GM23338 (cell line): Measurements from ENCODE around the gene OR1E2. TPM values are rescaled to one million over a fixed set of nuclear protein-coding genes. Genes with fewer than 3 reads are reported as not detected.

ENCODE experiments used
- ATAC-seq: fragments of 200-7000 bp; cut with Tn5 transposase; 3 replicates; pipeline ENCODE4 v1.9.1; 2020
- DNase-seq: peaks from one replicate; pipeline ENCODE4 v3.0.0-alpha.2; 2015; ENCODE audit warnings: low spot score
- H2AFZ ChIP-seq: fragments of 200-600 bp; sonication (generic); 2 replicates; pipeline ENCODE4 v1.8.0; 2016; ENCODE audit warnings: antibody characterized with exemption, mild to moderate bottlenecking, moderate library complexity
- H3F3A ChIP-seq: fragments of 200-600 bp; sonication (generic); replicated peaks from 2 replicates; pipeline ENCODE4 v1.8.0; 2017; ENCODE audit warnings: antibody characterized with exemption, mixed run types, low read depth
- H3K27ac ChIP-seq: fragments of 200-600 bp; sonication (generic); 2 replicates; pipeline ENCODE4 v1.6.1; 2016; ENCODE audit warnings: low read depth
- H3K27me3 ChIP-seq: fragments of 200-600 bp; sonication (generic); 2 replicates; pipeline ENCODE4 v1.8.0; 2016; ENCODE audit warnings: mild to moderate bottlenecking, mixed run types, moderate library complexity; ENCODE audit not compliant: insufficient read depth
- H3K36me3 ChIP-seq: fragments of 200-600 bp; sonication (generic); 2 replicates; pipeline ENCODE4 v1.8.0; 2016; ENCODE audit warnings: mild to moderate bottlenecking; ENCODE audit not compliant: insufficient read depth
- H3K4me1 ChIP-seq: fragments of 200-600 bp; sonication (generic); 2 replicates; pipeline ENCODE4 v1.8.0; 2016; ENCODE audit warnings: mild to moderate bottlenecking, moderate library complexity; ENCODE audit not compliant: insufficient read depth
- H3K4me2 ChIP-seq: fragments of 200-600 bp; sonication (generic); 2 replicates; pipeline ENCODE4 v1.7.1; 2017; ENCODE audit warnings: mixed run types
- H3K4me3 ChIP-seq: fragments of 200-600 bp; sonication (generic); 2 replicates; pipeline ENCODE4 v1.6.1; 2016; ENCODE audit warnings: mixed run types
- H3K79me2 ChIP-seq: fragments of 200-600 bp; sonication (generic); replicated peaks from 2 replicates; pipeline ENCODE4 v1.8.0; 2017; ENCODE audit warnings: mild to moderate bottlenecking; ENCODE audit not compliant: insufficient read depth
- H3K9me2 ChIP-seq: fragments of 200-600 bp; sonication (generic); 2 replicates; pipeline ENCODE4 v1.8.0; 2017; ENCODE audit not compliant: insufficient read depth
- H4K20me1 ChIP-seq: fragments of 200-600 bp; sonication (generic); replicated peaks from 2 replicates; pipeline ENCODE4 v1.8.0; 2017; ENCODE audit warnings: mild to moderate bottlenecking; ENCODE audit not compliant: insufficient read depth
- H3K27ac Mint-ChIP-seq: 2 replicates; pipeline ENCODE4 v1.8.0; 2020; ENCODE audit warnings: inconsistent platforms, mild to moderate bottlenecking, moderate library complexity, mixed read lengths
- H3K27me3 Mint-ChIP-seq: 3 replicates; pipeline ENCODE4 v1.8.0; 2022; ENCODE audit warnings: low read depth, mild to moderate bottlenecking, moderate library complexity, mixed read lengths, inconsistent platforms; ENCODE audit not compliant: insufficient read depth, poor library complexity
- H3K36me3 Mint-ChIP-seq: 3 replicates; pipeline ENCODE4 v1.8.0; 2021; ENCODE audit warnings: low read depth, mild to moderate bottlenecking, inconsistent platforms, moderate library complexity, mixed read lengths
- H3K4me1 Mint-ChIP-seq: 3 replicates; pipeline ENCODE4 v1.8.0; 2020; ENCODE audit warnings: mild to moderate bottlenecking, inconsistent platforms, mixed read lengths
- H3K4me3 Mint-ChIP-seq: 3 replicates; pipeline ENCODE4 v1.8.0; 2021; ENCODE audit warnings: moderate library complexity, mild to moderate bottlenecking, inconsistent platforms, mixed read lengths
- H3K9me3 Mint-ChIP-seq: 3 replicates; pipeline ENCODE4 v1.8.0; 2020; ENCODE audit warnings: moderate library complexity, mild to moderate bottlenecking, inconsistent platforms, mixed read lengths
- POLR2AphosphoS5 ChIP-seq: IDR thresholded peaks from 2 replicates; pipeline ENCODE4 v1.6.1; 2016; ENCODE audit warnings: antibody characterized with exemption, low read depth
- polyA plus RNA-seq: library from polyadenylated mRNA; unstranded; fragments of >200 nt; fragmentation: Nextera tagmentation; extraction: Ambion mirVana; gene quantifications from 2 replicates; pipeline ENCODE4 v1.2.1, GENCODE V29; 2016
- total RNA-seq: library from RNA; depleted of rRNA; stranded (reverse); fragments of >200 nt; shearing (Covaris generic); gene quantifications from 2 replicates; pipeline ENCODE4 v1.2.3, GENCODE V29; 2014
- TF ChIP-seq, protein P1 (sequence below), 2 experiments: fragments of 200-600 bp in 1 of 2; sonication (generic) in 1 of 2; conservative IDR thresholded peaks; 2 replicates each; pipeline versions ENCODE4 v1.5.1 to v1.6.1; 2016 to 2017; ENCODE audit warnings: antibody characterized with exemption in 2 of 2, low read depth in 2 of 2, mild to moderate bottlenecking in 2 of 2, moderate library complexity in 1 of 2
- TF ChIP-seq, protein P2 (sequence below): fragments of 250-450 bp; sonication (Bioruptor Pico); IDR thresholded peaks from 2 replicates; pipeline ENCODE4 v1.5.0; 2020; ENCODE audit warnings: mild to moderate bottlenecking, moderate library complexity

OR1E2 gene
- total and polyA plus RNA-seq, 2 experiments from 2014 or later, result not detected

DNA sequence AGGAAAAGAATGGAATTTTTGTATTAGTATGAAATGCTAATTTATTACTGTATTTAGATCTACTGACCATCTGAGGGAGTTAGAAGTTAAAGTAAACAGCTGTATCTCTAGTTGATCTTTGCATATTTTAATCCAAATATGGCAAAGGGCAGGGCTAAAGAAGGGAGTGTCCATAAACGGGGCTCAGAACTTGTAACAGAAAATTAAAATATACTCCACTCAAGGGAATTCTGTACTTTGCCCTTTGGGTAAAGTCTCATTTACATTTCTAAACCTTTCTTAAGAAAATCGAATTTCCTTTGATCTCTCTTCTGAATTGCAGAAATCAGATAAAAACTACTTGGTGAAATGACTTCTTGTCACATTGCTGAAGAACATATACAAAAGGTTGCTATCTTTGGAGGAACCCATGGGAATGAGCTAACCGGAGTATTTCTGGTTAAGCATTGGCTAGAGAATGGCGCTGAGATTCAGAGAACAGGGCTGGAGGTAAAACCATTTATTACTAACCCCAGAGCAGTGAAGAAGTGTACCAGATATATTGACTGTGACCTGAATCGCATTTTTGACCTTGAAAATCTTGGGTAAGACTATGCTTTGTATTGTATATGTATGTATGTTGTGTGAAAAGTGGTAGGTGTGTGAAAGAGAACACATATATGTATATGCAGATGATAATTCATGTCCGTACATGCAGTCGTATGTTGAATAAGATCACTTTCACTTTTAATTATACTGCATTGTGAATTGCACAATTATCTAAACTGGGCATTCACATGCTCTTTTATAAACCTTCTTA is 42.4 kb upstream of the OR1E2 start, which contains the start of gene ASPA:
Gene ASPA (plus strand): TSS at position 186 of the 799 bp plus-strand sequence. CDS start 163 bp downstream, at position 349.
- Histone ChIP-seq H3K4me1 (peaks cover 15% of the 10 kb centered on the region), H4K20me1 (no peaks in the 10 kb centered on the region), H3K4me2 (peak within 1 kb of the TSS; percentile 3; the same call in 1 of the 2 replicates), H2AFZ (peak within 1 kb of the TSS; percentile 64; the same call in 1 of the 2 replicates), H3K4me3 (no peak within 1 kb of the TSS), H3F3A (no peaks in the 10 kb centered on the region), H3K9me2 (no peaks in the 10 kb centered on the region), H3K79me2 (no peaks in the 10 kb centered on the region), H3K27ac (no peak within 1 kb of the TSS), H3K36me3 (no peaks in the 10 kb centered on the region), H3K27me3 (no peaks in the 10 kb centered on the region)
- no peak within 1 kb of the TSS for H3K27ac Mint-ChIP-seq
- no peak within 1 kb of the TSS for H3K4me3 Mint-ChIP-seq
- H3K9me3 Mint-ChIP-seq, result no peaks in the 10 kb centered on the region; the same call in 2 of the 3 replicates
- DNase-seq (no peak), ATAC-seq (no peak)
- peaks cover 1% of the 10 kb centered on the region for H3K27me3 Mint-ChIP-seq
- no peaks in the 10 kb centered on the region for H3K36me3 Mint-ChIP-seq
- H3K4me1 Mint-ChIP-seq, result peaks cover 21% of the 10 kb centered on the region
- no peak for TF ChIP-seq POLR2AphosphoS5
- TF ChIP-seq, protein P1, sequence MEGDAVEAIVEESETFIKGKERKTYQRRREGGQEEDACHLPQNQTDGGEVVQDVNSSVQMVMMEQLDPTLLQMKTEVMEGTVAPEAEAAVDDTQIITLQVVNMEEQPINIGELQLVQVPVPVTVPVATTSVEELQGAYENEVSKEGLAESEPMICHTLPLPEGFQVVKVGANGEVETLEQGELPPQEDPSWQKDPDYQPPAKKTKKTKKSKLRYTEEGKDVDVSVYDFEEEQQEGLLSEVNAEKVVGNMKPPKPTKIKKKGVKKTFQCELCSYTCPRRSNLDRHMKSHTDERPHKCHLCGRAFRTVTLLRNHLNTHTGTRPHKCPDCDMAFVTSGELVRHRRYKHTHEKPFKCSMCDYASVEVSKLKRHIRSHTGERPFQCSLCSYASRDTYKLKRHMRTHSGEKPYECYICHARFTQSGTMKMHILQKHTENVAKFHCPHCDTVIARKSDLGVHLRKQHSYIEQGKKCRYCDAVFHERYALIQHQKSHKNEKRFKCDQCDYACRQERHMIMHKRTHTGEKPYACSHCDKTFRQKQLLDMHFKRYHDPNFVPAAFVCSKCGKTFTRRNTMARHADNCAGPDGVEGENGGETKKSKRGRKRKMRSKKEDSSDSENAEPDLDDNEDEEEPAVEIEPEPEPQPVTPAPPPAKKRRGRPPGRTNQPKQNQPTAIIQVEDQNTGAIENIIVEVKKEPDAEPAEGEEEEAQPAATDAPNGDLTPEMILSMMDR (conservative IDR thresholded peaks at IDR 0.05; ENCODE audit: low read depth in 2 of 2), result no peak
- TF ChIP-seq, protein P2, sequence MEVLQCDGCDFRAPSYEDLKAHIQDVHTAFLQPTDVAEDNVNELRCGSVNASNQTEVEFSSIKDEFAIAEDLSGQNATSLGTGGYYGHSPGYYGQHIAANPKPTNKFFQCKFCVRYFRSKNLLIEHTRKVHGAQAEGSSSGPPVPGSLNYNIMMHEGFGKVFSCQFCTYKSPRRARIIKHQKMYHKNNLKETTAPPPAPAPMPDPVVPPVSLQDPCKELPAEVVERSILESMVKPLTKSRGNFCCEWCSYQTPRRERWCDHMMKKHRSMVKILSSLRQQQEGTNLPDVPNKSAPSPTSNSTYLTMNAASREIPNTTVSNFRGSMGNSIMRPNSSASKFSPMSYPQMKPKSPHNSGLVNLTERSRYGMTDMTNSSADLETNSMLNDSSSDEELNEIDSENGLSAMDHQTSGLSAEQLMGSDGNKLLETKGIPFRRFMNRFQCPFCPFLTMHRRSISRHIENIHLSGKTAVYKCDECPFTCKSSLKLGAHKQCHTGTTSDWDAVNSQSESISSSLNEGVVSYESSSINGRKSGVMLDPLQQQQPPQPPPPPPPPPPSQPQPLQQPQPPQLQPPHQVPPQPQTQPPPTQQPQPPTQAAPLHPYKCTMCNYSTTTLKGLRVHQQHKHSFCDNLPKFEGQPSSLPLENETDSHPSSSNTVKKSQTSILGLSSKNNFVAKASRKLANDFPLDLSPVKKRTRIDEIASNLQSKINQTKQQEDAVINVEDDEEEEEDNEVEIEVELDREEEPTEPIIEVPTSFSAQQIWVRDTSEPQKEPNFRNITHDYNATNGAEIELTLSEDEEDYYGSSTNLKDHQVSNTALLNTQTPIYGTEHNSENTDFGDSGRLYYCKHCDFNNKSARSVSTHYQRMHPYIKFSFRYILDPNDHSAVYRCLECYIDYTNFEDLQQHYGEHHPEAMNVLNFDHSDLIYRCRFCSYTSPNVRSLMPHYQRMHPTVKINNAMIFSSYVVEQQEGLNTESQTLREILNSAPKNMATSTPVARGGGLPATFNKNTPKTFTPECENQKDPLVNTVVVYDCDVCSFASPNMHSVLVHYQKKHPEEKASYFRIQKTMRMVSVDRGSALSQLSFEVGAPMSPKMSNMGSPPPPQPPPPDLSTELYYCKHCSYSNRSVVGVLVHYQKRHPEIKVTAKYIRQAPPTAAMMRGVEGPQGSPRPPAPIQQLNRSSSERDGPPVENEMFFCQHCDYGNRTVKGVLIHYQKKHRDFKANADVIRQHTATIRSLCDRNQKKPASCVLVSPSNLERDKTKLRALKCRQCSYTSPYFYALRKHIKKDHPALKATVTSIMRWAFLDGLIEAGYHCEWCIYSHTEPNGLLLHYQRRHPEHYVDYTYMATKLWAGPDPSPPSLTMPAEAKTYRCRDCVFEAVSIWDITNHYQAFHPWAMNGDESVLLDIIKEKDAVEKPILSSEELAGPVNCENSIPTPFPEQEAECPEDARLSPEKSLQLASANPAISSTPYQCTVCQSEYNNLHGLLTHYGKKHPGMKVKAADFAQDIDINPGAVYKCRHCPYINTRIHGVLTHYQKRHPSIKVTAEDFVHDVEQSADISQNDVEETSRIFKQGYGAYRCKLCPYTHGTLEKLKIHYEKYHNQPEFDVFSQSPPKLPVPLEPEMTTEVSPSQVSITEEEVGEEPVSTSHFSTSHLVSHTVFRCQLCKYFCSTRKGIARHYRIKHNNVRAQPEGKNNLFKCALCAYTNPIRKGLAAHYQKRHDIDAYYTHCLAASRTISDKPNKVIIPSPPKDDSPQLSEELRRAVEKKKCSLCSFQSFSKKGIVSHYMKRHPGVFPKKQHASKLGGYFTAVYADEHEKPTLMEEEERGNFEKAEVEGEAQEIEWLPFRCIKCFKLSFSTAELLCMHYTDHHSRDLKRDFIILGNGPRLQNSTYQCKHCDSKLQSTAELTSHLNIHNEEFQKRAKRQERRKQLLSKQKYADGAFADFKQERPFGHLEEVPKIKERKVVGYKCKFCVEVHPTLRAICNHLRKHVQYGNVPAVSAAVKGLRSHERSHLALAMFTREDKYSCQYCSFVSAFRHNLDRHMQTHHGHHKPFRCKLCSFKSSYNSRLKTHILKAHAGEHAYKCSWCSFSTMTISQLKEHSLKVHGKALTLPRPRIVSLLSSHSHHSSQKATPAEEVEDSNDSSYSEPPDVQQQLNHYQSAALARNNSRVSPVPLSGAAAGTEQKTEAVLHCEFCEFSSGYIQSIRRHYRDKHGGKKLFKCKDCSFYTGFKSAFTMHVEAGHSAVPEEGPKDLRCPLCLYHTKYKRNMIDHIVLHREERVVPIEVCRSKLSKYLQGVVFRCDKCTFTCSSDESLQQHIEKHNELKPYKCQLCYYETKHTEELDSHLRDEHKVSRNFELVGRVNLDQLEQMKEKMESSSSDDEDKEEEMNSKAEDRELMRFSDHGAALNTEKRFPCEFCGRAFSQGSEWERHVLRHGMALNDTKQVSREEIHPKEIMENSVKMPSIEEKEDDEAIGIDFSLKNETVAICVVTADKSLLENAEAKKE (CRISPR knock-in tag), result no peak
